Measurements from ENCODE around the gene ANAPC15.
"Not testable (repeated sequence)": the region's sequence is repeated elsewhere in the genome, so short reads cannot be mapped to it uniquely, and the experiment has no call there.

Gene ANAPC15

GRCh38 chr11:72135891-72136683, 23.6 kb upstream of the ANAPC15 start:
- TF ChIP-seq CTCF (IDR thresholded peaks at IDR 0.05; ENCODE audit: low read depth, low read length) = no peak
- no peak for DNase-seq (ENCODE audit: extremely low read depth, low read depth)

DNA sequence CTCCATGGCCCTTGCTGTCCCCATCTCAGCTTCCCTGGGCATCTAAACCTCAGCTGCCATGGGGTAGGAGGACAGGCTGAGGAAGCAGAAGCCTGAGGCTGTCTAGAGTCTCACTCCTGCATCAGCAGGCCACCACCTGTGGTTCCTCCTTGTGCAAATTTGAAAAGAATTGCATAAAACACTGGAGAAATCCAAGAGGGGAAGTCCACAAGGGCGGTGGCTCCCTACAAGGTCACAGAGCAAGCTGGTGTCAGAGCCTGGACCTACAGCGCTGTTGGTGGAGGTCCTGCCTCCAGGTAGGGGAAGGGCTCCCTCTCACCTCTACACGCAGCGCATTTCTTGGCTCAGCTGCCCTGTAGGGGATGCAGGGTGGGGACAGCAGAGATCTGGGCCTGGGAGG, 23.0 kb upstream of the ANAPC15 start, which contains the start of gene FOLR3:
Gene FOLR3, plus strand, starts transcription at position 253 of the 400 bp plus-strand sequence. CDS start 228 bp downstream, outside the sequence.
- DNase-seq (ENCODE audit: extremely low read depth, low read depth) = not testable (repeated sequence)

GRCh38 chr11:72132646-72133045, 20.2 kb upstream of the ANAPC15 start:
- no peak for DNase-seq (ENCODE audit: extremely low read depth, low read depth)
- TF ChIP-seq CTCF (IDR thresholded peaks at IDR 0.05; ENCODE audit: low read depth, low read length) = no peak

- TF ChIP-seq CTCF (IDR thresholded peaks at IDR 0.05; ENCODE audit: low read depth, low read length) = no peak
- DNase-seq (ENCODE audit: extremely low read depth, low read depth) = no peak
Observed at GRCh38 chr11:72129381-72129780, 16.9 kb upstream of the ANAPC15 start.

DNA sequence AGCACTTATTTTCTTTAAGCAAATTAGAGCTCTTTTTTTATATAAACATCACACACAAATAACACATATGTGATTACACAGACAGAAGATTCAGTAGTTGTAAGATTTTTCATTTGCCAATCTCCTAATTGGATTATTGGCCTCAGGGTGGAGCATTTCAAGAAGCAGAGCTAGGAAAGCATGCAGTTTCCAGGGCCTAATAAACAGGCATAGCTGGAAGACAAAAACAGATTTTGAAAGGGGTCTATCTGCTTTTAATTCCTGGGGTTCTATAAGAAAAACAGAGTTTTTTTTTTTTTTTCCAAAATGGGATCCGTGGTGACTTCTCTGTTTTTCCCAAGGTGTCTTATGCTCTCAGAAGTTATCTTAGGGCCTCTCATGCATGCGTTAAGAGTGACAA, 15.4 kb upstream of the ANAPC15 start:
- DNase-seq (ENCODE audit: extremely low read depth, low read depth) = no peak

GRCh38 chr11:72125956-72126355, 13.5 kb upstream of the ANAPC15 start:
- no peak for DNase-seq (ENCODE audit: extremely low read depth, low read depth)
- TF ChIP-seq CTCF (IDR thresholded peaks at IDR 0.05; ENCODE audit: low read depth, low read length) = no peak

More for the DNA sequence above, 15.4 kb upstream of the ANAPC15 start:
- TF ChIP-seq CTCF (IDR thresholded peaks at IDR 0.05; ENCODE audit: low read depth, low read length) = no peak

- no peak for DNase-seq (ENCODE audit: extremely low read depth, low read depth)
- TF ChIP-seq CTCF (IDR thresholded peaks at IDR 0.05; ENCODE audit: low read depth, low read length) = no peak
Observed at GRCh38 chr11:72124046-72124445, 11.6 kb upstream of the ANAPC15 start.

All from AG09319 (cell line).